ENCODE results near the gene TYW3. TPM values are rescaled to one million over a fixed set of nuclear protein-coding genes. Genes with fewer than 3 reads are reported as not detected.

TYW3 gene
- total and polyA plus RNA-seq, 2 of the 13 experiments (the other 11 are each of a cell fraction or from before 2014, with no cell fraction given) = 17.6 to 45.8 TPM

DNA sequence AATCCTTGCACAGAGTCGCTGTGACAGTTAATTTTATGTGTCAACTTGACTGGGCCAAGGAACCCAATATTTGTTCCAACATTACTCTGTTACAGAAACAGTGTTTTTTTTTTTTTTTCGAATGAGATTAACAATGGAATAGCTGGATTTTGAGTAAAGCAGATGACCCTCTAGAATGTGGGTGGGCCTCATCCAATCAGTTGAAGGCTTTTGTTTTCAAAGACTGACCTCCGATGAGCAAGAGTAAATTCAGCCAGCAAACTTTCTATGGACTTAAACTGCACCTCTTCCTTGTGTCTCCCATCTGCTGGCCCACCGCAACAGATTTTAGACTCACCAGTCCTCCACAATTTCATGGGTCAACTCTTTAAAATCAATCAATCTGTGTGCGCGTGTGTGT, 17.1 kb upstream of the TYW3 start (continued):
- TF ChIP-seq, protein P1, sequence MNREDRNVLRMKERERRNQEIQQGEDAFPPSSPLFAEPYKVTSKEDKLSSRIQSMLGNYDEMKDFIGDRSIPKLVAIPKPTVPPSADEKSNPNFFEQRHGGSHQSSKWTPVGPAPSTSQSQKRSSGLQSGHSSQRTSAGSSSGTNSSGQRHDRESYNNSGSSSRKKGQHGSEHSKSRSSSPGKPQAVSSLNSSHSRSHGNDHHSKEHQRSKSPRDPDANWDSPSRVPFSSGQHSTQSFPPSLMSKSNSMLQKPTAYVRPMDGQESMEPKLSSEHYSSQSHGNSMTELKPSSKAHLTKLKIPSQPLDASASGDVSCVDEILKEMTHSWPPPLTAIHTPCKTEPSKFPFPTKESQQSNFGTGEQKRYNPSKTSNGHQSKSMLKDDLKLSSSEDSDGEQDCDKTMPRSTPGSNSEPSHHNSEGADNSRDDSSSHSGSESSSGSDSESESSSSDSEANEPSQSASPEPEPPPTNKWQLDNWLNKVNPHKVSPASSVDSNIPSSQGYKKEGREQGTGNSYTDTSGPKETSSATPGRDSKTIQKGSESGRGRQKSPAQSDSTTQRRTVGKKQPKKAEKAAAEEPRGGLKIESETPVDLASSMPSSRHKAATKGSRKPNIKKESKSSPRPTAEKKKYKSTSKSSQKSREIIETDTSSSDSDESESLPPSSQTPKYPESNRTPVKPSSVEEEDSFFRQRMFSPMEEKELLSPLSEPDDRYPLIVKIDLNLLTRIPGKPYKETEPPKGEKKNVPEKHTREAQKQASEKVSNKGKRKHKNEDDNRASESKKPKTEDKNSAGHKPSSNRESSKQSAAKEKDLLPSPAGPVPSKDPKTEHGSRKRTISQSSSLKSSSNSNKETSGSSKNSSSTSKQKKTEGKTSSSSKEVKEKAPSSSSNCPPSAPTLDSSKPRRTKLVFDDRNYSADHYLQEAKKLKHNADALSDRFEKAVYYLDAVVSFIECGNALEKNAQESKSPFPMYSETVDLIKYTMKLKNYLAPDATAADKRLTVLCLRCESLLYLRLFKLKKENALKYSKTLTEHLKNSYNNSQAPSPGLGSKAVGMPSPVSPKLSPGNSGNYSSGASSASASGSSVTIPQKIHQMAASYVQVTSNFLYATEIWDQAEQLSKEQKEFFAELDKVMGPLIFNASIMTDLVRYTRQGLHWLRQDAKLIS (CRISPR knock-in tag; IDR thresholded peaks at IDR 0.05) = no peak
- TF ChIP-seq, protein P2, sequence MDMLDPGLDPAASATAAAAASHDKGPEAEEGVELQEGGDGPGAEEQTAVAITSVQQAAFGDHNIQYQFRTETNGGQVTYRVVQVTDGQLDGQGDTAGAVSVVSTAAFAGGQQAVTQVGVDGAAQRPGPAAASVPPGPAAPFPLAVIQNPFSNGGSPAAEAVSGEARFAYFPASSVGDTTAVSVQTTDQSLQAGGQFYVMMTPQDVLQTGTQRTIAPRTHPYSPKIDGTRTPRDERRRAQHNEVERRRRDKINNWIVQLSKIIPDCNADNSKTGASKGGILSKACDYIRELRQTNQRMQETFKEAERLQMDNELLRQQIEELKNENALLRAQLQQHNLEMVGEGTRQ (IDR thresholded peaks at IDR 0.05; ENCODE audit: low read depth, low read length) = no peak
- TF ChIP-seq, protein P2 (CRISPR knock-in tag; IDR thresholded peaks at IDR 0.05; ENCODE audit: borderline replicate concordance) = no peak
- TF ChIP-seq, protein P3, sequence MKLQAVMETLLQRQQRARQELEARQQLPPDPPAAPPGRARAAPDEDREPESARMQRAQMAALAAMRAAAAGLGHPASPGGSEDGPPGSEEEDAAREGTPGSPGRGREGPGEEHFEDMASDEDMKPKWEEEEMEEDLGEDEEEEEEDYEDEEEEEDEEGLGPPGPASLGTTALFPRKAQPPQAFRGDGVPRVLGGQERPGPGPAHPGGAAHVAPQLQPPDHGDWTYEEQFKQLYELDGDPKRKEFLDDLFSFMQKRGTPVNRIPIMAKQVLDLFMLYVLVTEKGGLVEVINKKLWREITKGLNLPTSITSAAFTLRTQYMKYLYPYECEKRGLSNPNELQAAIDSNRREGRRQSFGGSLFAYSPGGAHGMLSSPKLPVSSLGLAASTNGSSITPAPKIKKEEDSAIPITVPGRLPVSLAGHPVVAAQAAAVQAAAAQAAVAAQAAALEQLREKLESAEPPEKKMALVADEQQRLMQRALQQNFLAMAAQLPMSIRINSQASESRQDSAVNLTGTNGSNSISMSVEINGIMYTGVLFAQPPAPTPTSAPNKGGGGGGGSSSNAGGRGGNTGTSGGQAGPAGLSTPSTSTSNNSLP (IDR thresholded peaks at IDR 0.05; ENCODE audit: low read depth, low read length) = no peak
- TF ChIP-seq TMF1 (CRISPR knock-in tag; IDR thresholded peaks at IDR 0.05; ENCODE audit: low read depth) (no peak), MAFK (conservative IDR thresholded peaks at IDR 0.05 in 1 of 2, IDR thresholded peaks at IDR 0.05 in 1 of 2; ENCODE audit: low read length in 2 of 2) (no peak), SMC3 (IDR thresholded peaks at IDR 0.05; ENCODE audit: low read length) (no peak), RXRB (CRISPR knock-in tag; IDR thresholded peaks at IDR 0.05; ENCODE audit: borderline replicate concordance) (no peak)
- TF ChIP-seq, protein P4, sequence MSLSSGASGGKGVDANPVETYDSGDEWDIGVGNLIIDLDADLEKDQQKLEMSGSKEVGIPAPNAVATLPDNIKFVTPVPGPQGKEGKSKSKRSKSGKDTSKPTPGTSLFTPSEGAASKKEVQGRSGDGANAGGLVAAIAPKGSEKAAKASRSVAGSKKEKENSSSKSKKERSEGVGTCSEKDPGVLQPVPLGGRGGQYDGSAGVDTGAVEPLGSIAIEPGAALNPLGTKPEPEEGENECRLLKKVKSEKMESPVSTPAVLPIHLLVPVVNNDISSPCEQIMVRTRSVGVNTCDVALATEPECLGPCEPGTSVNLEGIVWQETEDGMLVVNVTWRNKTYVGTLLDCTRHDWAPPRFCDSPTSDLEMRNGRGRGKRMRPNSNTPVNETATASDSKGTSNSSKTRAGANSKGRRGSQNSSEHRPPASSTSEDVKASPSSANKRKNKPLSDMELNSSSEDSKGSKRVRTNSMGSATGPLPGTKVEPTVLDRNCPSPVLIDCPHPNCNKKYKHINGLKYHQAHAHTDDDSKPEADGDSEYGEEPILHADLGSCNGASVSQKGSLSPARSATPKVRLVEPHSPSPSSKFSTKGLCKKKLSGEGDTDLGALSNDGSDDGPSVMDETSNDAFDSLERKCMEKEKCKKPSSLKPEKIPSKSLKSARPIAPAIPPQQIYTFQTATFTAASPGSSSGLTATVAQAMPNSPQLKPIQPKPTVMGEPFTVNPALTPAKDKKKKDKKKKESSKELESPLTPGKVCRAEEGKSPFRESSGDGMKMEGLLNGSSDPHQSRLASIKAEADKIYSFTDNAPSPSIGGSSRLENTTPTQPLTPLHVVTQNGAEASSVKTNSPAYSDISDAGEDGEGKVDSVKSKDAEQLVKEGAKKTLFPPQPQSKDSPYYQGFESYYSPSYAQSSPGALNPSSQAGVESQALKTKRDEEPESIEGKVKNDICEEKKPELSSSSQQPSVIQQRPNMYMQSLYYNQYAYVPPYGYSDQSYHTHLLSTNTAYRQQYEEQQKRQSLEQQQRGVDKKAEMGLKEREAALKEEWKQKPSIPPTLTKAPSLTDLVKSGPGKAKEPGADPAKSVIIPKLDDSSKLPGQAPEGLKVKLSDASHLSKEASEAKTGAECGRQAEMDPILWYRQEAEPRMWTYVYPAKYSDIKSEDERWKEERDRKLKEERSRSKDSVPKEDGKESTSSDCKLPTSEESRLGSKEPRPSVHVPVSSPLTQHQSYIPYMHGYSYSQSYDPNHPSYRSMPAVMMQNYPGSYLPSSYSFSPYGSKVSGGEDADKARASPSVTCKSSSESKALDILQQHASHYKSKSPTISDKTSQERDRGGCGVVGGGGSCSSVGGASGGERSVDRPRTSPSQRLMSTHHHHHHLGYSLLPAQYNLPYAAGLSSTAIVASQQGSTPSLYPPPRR (CRISPR knock-in tag; IDR thresholded peaks at IDR 0.05; ENCODE audit: borderline replicate concordance) = no peak

All from HepG2 (cell line).